ENCODE measurements around the gene RHOT2.

Gene RHOT2

DNA sequence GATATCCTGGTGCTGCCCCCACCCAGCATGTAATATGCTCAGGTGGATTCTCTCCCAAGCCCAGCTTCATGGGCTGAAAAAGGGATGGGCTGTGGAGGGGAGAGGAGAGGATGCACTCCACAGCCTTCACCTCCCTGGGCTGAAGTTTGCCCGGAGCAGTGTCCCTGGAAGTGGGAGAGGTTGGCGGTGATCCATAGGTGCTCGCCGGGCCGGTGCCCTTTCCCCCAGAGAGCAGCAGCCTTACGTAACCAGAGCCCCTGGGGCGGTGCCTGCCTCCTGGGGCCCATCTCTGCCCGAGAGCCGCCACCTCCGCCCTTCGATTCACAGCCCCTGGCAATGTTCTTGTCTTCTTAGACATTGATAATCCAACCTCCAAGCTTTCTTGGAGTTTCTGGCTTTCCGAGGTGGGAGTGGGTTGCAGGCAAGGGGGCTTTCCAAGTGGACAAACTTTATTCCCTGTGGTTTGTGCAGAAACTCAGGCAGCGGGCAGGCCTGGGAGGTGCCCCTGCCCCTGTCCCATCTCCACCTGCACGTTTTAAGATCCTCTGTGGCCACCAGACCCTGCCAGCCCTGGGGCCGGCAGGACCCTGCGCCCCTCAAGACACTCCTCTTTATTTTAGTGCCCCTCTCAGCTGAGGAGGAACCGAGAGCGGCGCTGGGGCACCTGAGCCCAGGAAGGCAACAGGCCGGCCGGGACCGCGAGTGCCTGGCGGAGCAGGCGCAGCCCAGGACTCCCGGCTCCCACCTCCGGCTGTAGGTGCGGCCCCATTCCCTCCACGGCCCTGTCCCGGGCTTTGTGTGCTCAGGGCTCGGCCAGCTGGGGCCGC is 21.9 kb upstream of the RHOT2 start:
- intact Hi-C loops (cut with DNase I): no loop called here
- no peak for DNase-seq

- DNase-seq: no peak
- intact Hi-C loops (cut with DNase I): no loop called here
These were observed 21.2 kb upstream of the RHOT2 start for GRCh38 chr16:646679-647172.

GRCh38 chr16:647173-647902 is 20.6 kb upstream of the RHOT2 start:
- no peak for DNase-seq
- intact Hi-C loops (cut with DNase I): no loop called here

- intact Hi-C loops (cut with DNase I): no loop called here
- DNase-seq: no peak
These were observed 19.7 kb upstream of the RHOT2 start for GRCh38 chr16:648071-648780.

- peak; percentile 92 to 99 (median 96) for DNase-seq
- intact Hi-C loops (cut with DNase I): no loop called here
These were observed 18.9 kb upstream of the RHOT2 start, which contains the start of gene WDR90 for GRCh38 chr16:648781-649589. TSS of gene WDR90 (plus strand) at chr16:649365. CDS start at chr16:649417, 52 bp downstream.

GRCh38 chr16:649631-650030 is 18.3 kb upstream of the RHOT2 start:
- no peak for DNase-seq
- intact Hi-C loops (cut with DNase I): no loop called here

- intact Hi-C loops (cut with DNase I): no loop called here
These were observed 16.1 kb upstream of the RHOT2 start for GRCh38 chr16:651844-652243.

DNA sequence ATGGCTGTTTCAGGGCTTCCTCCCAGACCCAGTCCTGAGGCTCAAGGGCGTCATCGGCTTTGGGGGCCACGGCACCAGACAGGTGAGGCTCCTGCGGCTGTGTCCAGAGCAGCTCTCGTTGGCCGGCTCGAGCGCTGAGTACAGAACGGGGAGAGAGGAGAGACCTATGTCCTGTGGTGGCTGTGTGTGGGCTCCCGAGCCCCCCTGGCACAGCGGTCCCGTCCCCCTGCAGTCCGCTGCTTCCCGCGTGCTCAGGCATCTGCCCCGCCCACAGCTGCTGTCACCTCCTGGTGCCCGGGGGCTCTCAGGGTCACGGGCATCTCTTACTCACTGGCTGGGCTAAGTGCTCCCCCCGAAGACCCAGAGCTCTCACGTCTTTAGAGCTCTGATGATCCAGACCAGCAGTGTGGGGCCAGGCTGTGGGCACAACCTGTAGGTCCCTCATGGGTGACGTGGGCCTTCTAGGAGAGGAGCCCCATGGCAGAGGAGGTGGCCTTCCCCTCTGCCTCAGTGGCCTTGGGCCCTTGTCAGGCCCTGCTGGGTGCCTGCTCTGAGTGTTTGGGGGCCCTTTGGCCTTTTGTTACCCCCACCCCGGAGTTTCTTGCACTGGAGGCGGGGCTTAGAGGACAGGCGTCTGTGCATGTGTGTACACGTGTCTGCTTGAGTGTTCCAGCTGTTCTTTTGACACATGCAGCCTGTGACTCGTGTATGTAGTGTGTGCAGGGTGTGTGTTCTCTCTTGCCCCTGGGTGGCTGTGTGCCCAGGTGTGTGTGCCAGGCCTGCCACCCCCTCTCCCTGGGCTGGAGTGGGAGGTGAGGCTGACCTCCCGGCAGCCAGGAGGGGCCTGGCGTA is 15.3 kb upstream of the RHOT2 start:
- intact Hi-C loops (cut with DNase I): no loop called here
- DNase-seq: no peak

More at GRCh38 chr16:651844-652243, 16.1 kb upstream of the RHOT2 start:
- DNase-seq: no peak

DNA sequence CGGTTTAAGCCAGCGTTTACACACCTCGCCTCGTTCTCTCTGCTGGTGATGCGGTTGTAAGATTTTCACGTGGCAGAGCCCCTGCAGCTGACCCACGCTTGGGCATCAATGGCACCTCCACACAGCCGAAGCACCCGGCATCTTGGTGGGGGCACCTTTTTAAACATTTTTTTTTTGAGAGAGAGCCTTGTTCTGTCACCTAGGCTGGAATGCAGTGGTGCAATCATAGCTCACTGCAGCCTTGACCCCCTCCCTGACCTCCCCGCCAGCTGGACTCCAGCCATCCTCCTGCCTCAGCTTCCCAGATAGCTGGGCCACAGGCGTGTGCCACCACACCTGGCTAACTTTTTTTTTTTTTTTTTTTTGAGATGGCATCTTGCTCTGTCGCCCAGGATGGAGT is 13.9 kb upstream of the RHOT2 start:
- intact Hi-C loops (cut with DNase I): no loop called here
- no peak for DNase-seq

- no peak for DNase-seq
- intact Hi-C loops (cut with DNase I): no loop called here
These were observed 10.4 kb upstream of the RHOT2 start for GRCh38 chr16:657487-657886.

- DNase-seq: no peak
- intact Hi-C loops (cut with DNase I): no loop called here
These were observed 9.0 kb upstream of the RHOT2 start for GRCh38 chr16:658679-659571.

- DNase-seq: no peak
- intact Hi-C loops (cut with DNase I): no loop called here
These were observed 8.3 kb upstream of the RHOT2 start for GRCh38 chr16:659618-660017.

DNA sequence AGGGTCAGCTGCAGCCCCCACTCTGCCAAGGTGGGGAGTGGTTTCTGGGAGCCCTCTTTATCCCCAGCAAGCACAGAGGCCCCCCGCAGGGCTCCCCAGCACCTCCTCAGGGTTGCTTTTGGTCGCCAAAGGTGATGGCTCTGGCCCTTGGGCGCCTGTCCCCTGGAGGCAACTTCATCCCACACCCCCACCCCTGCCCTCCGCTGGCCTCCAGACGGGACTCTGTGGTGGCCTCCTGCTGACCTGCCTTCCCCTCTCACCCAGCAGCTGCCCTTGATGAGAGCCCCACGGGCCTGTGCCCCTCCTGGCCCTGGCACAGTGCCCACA is 7.8 kb upstream of the RHOT2 start:
- intact Hi-C loops (cut with DNase I): no loop called here

GRCh38 chr16:660459-661183 is 7.3 kb upstream of the RHOT2 start:
- intact Hi-C loops (cut with DNase I): no loop called here
- peak; percentile 69 to 98 (median 84) for DNase-seq

More for the DNA sequence above, 7.8 kb upstream of the RHOT2 start:
- no peak for DNase-seq

GRCh38 chr16:661184-661821 is 6.6 kb upstream of the RHOT2 start:
- intact Hi-C loops (cut with DNase I): no loop called here
- no peak for DNase-seq

GRCh38 chr16:662095-662494 is 5.8 kb upstream of the RHOT2 start:
- intact Hi-C loops (cut with DNase I): no loop called here

GRCh38 chr16:662597-662996 is 5.3 kb upstream of the RHOT2 start:
- intact Hi-C loops (cut with DNase I): no loop called here
- no peak for DNase-seq

More at GRCh38 chr16:662095-662494, 5.8 kb upstream of the RHOT2 start:
- DNase-seq: no peak

All from posterior cingulate gyrus (tissue), 11 donors.